MM.1S (cell line): Measurements from ENCODE around the gene CSF3R.

Experiments used
- CTCF ChIP-seq: fragments of 300-600 bp; sonication (generic); IDR thresholded peaks from 2 replicates; pipeline ENCODE4 v1.5.1; 2016; ENCODE audit warnings: antibody characterized with exemption, low read length, mixed read lengths
- EZH2 ChIP-seq: fragments of 300-600 bp; sonication (generic); optimal IDR thresholded peaks from 2 replicates; pipeline ENCODE3; 2017; ENCODE audit warnings: low read depth, mild to moderate bottlenecking, antibody characterized with exemption, low read length, mixed read lengths
- EZH2phosphoT487 ChIP-seq: fragments of 300-600 bp; sonication (generic); IDR thresholded peaks from 2 replicates; pipeline ENCODE4 v1.6.1; 2018; ENCODE audit warnings: antibody characterized with exemption, low read length

- TF ChIP-seq CTCF (no peak), EZH2 (no peak), EZH2phosphoT487 (no peak)
Observed at GRCh38 chr1:36503159-36503558, 20.4 kb upstream of the CSF3R start.
